CD8-positive, alpha-beta memory T cell (primary cell): Measurements from ENCODE around the gene SPCS3. TPM values are rescaled to one million over a fixed set of nuclear protein-coding genes. Genes with fewer than 3 reads are reported as not detected.
"Not testable (repeated sequence)": the region's sequence is repeated elsewhere in the genome, so short reads cannot be mapped to it uniquely, and the experiment has no call there.

Experiments
- CTCF ChIA-PET: fragments of 350-600 bp; sonication (Branson Sonifier 250); formaldehyde crosslinking; loops from one replicate; lab custom pipeline; 2021; ENCODE audit warnings: antibody characterized with exemption; lab: Charles Lee
- POLR2A ChIA-PET: fragments of 350-600 bp; sonication (Branson Sonifier 250); formaldehyde crosslinking; loops from one replicate; lab custom pipeline; 2021; ENCODE audit warnings: antibody characterized with exemption; lab: Charles Lee
- DNase-seq, 5 donors: peaks; one replicate each; pipeline versions ENCODE4 v3.0.0 to v3.0.0-alpha.2; 2020 to 2022; ENCODE audit warnings: mixed read lengths in 1 of 5
- H3K27ac ChIP-seq: one replicate; pipeline ENCODE4 v1.7.0; 2013; ENCODE audit warnings: low read depth, mild to moderate bottlenecking, low read length, moderate library complexity
- H3K27me3 ChIP-seq: 2 replicates; pipeline ENCODE4 v1.7.0; 2013; ENCODE audit warnings: low read length, mild to moderate bottlenecking; ENCODE audit not compliant: insufficient read depth, poor library complexity, severe bottlenecking
- H3K36me3 ChIP-seq: 2 replicates; pipeline ENCODE4 v1.7.0; 2013; ENCODE audit warnings: mild to moderate bottlenecking, low read length, moderate library complexity; ENCODE audit not compliant: insufficient read depth
- H3K4me1 ChIP-seq: 2 replicates; pipeline ENCODE4 v1.7.0; 2013; ENCODE audit warnings: mild to moderate bottlenecking, low read length, moderate library complexity; ENCODE audit not compliant: insufficient read depth
- H3K4me3 ChIP-seq: 2 replicates; pipeline ENCODE4 v1.7.0; 2013; ENCODE audit warnings: mild to moderate bottlenecking, low read length
- H3K9me3 ChIP-seq: 2 replicates; pipeline ENCODE4 v1.7.0; 2013; ENCODE audit warnings: mild to moderate bottlenecking, low read length
- H3K27ac Mint-ChIP-seq, 8 donors: one replicate each; pipeline ENCODE4 v1.8.0; 2020 to 2021; ENCODE audit warnings: mixed read lengths in 8 of 8, mild to moderate bottlenecking in 6 of 8, inconsistent platforms in 3 of 8, moderate library complexity in 3 of 8
- H3K27me3 Mint-ChIP-seq, 2 donors: one replicate each; pipeline ENCODE4 v1.8.0; 2020 to 2021; ENCODE audit warnings: mixed read lengths in 2 of 2, mild to moderate bottlenecking in 1 of 2, moderate library complexity in 1 of 2
- H3K36me3 Mint-ChIP-seq, 3 donors: one replicate each; pipeline ENCODE4 v1.8.0; 2020 to 2021; ENCODE audit warnings: mixed read lengths in 3 of 3, inconsistent platforms in 1 of 3, mild to moderate bottlenecking in 1 of 3
- H3K4me1 Mint-ChIP-seq, 3 donors: one replicate each; pipeline ENCODE4 v1.8.0; 2020 to 2021; ENCODE audit warnings: mixed read lengths in 3 of 3, inconsistent platforms in 1 of 3, mild to moderate bottlenecking in 1 of 3
- H3K4me3 Mint-ChIP-seq, 7 donors: one replicate each; pipeline ENCODE4 v1.8.0; 2020 to 2021; ENCODE audit warnings: mixed read lengths in 7 of 7, mild to moderate bottlenecking in 6 of 7, moderate library complexity in 4 of 7, inconsistent platforms in 2 of 7
- H3K9me3 Mint-ChIP-seq, 5 donors: one replicate each; pipeline ENCODE4 v1.8.0; 2020 to 2022; ENCODE audit warnings: mixed read lengths in 5 of 5, mild to moderate bottlenecking in 3 of 5, moderate library complexity in 2 of 5, inconsistent platforms in 1 of 5
- polyA plus RNA-seq: library from polyadenylated mRNA; unstranded; fragments of 300-500 nt; fragmentation: Illumina TruSeq; gene quantifications from one replicate; pipeline ENCODE4 v1.2.3, GENCODE V29; 2021
- total RNA-seq, 2 experiments: library from RNA; stranded (reverse); gene quantifications; one replicate each; pipeline ENCODE4 v1.2.3, GENCODE V29; 2021

Gene SPCS3
- total and polyA plus RNA-seq, 3 experiments from 2014 or later, result 58.8 to 180 (median 169) TPM

- peak overlapping the region; percentile 85 to 99 (median 97) for H3K27ac Mint-ChIP-seq
- H3K4me3 Mint-ChIP-seq, result peak overlapping the region; percentile 87 to 98 (median 91)
- Histone ChIP-seq H3K4me1 (peaks cover 47% of the 10 kb centered on the region), H3K9me3 (no peaks in the 10 kb centered on the region), H3K36me3 (no peaks in the 10 kb centered on the region), H3K4me3 (peak overlapping the region; percentile 86), H3K27ac (peak overlapping the region; percentile 95), H3K27me3 (no peaks in the 10 kb centered on the region)
- no peaks in the 10 kb centered on the region for H3K27me3 Mint-ChIP-seq
- ChIA-PET POLR2A (no interaction called here), CTCF (no interaction called here)
- peaks cover 57 to 74% (median 70%) of the 10 kb centered on the region in 3 donors for H3K4me1 Mint-ChIP-seq
- DNase-seq, result no peak
- H3K9me3 Mint-ChIP-seq, result no peaks in the 10 kb centered on the region
- H3K36me3 Mint-ChIP-seq, result peaks cover 0 to 23% (median 2%) of the 10 kb centered on the region in 3 donors
Observed at GRCh38 chr4:176321589-176321988, 1.8 kb downstream of the SPCS3 start.

DNA sequence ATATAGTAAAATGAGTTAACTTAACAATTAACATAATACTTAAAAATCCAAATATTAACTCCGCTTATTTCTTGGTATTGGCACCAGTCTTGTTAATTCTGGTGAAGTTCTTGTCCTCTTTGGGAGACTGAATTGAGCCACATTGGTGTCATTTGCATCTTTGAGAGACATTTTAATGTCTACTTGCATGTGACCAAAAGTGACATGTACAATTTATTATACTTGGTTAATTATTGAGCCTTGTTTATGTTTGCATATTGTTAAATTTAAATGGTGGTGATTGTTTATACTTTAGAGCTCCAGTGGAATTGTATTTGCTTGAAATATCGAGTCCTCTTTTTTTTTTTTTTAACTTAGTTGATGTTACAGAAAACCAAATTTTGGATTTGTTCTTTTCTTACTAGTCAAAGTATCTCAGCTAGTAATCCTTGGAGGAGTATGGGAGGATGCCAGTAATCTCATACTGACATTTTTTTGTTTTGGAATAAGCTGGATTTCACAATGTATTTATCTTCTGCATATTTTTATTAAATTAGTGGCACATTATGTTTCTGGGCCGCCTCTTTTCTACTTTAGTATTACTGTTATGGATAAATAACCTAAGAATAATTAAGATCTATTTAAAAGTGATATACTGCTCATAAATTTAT is 3.9 kb downstream of the SPCS3 start:
- Mint-ChIP-seq H3K27ac (peak overlapping the region in 6 of 8 donors; percentile 70 to 99 (median 94)), H3K27me3 (no peaks in the 10 kb centered on the region), H3K36me3 (peaks cover 3 to 42% (median 7%) of the 10 kb centered on the region in 3 donors), H3K4me1 (peaks cover 69 to 83% (median 75%) of the 10 kb centered on the region in 3 donors), H3K9me3 (no peaks in the 10 kb centered on the region), H3K4me3 (peak overlapping the region; percentile 16 to 91 (median 60))
- no peak overlapping the region for H3K27ac ChIP-seq
- no peak for DNase-seq
- CTCF ChIA-PET, result interaction anchor here (1.4 kb wide), 1 partner anchor 128 kb away, joined by 3 read pairs; the partner anchor contains the start of gene SPATA4
- H3K4me1 ChIP-seq, result peaks cover 47% of the 10 kb centered on the region
- H3K9me3 ChIP-seq, result no peaks in the 10 kb centered on the region
- POLR2A ChIA-PET, result no interaction called here
- peaks cover 4% of the 10 kb centered on the region for H3K36me3 ChIP-seq
- H3K27me3 ChIP-seq, result no peaks in the 10 kb centered on the region
- no peak overlapping the region for H3K4me3 ChIP-seq

- H3K27ac ChIP-seq, POLR2A ChIA-PET, H3K9me3 Mint-ChIP-seq, H3K27me3 Mint-ChIP-seq, H3K4me3 ChIP-seq, DNase-seq, H3K36me3 ChIP-seq, H3K27me3 ChIP-seq, H3K9me3 ChIP-seq: not testable (repeated sequence)
- Mint-ChIP-seq H3K4me1 (peaks cover 65 to 81% (median 66%) of the 10 kb centered on the region in 3 donors), H3K27ac (peak overlapping the region in 5 of 8 donors; percentile 26 to 78 (median 63)), H3K36me3 (peaks cover 3 to 44% (median 7%) of the 10 kb centered on the region in 3 donors), H3K4me3 (peak overlapping the region in 6 of 7 donors; percentile 35 to 69 (median 48))
- peaks cover 39% of the 10 kb centered on the region for H3K4me1 ChIP-seq
- CTCF ChIA-PET, result interaction anchor here (1.3 to 2.2 kb wide), 3 partner anchors 16 to 129 kb away, joined by 3 to 10 read pairs (median 3); partner anchors contain the start of gene SPATA4
Observed at GRCh38 chr4:176324876-176325275, 5.1 kb downstream of the SPCS3 start.

- H3K4me1 Mint-ChIP-seq, result peaks cover 29 to 58% (median 35%) of the 10 kb centered on the region in 3 donors
- Histone ChIP-seq H3K4me3 (no peak overlapping the region), H3K4me1 (peaks cover 6% of the 10 kb centered on the region), H3K27ac (no peak overlapping the region), H3K9me3 (no peaks in the 10 kb centered on the region), H3K27me3 (no peaks in the 10 kb centered on the region), H3K36me3 (peaks cover 5% of the 10 kb centered on the region)
- H3K36me3 Mint-ChIP-seq, result peaks cover 0 to 51% (median 20%) of the 10 kb centered on the region in 3 donors
- no peaks in the 10 kb centered on the region for H3K9me3 Mint-ChIP-seq
- CTCF ChIA-PET, result interaction anchor here (0.6 to 1.6 kb wide), 2 partner anchors 7 to 10 kb away, joined by 3 to 5 read pairs; no protein-coding TSS in a partner anchor
- no peaks in the 10 kb centered on the region for H3K27me3 Mint-ChIP-seq
- peak overlapping the region in 1 of 7 donors; percentile 26 for H3K4me3 Mint-ChIP-seq
- POLR2A ChIA-PET, result no interaction called here
- DNase-seq, result no peak
- H3K27ac Mint-ChIP-seq, result peak overlapping the region in 4 of 8 donors; percentile 47 to 88 (median 74)
Observed at GRCh38 chr4:176333076-176333475, 13.3 kb downstream of the SPCS3 start.

GRCh38 chr4:176334066-176334465 is 14.3 kb downstream of the SPCS3 start:
- Histone ChIP-seq H3K27ac (no peak overlapping the region), H3K27me3 (no peaks in the 10 kb centered on the region), H3K36me3 (no peaks in the 10 kb centered on the region), H3K9me3 (no peaks in the 10 kb centered on the region), H3K4me1 (peaks cover 6% of the 10 kb centered on the region), H3K4me3 (no peak overlapping the region)
- no peaks in the 10 kb centered on the region for H3K9me3 Mint-ChIP-seq
- DNase-seq, result no peak
- H3K27me3 Mint-ChIP-seq, result no peaks in the 10 kb centered on the region
- no peak overlapping the region for H3K4me3 Mint-ChIP-seq
- peaks cover 0 to 46% (median 20%) of the 10 kb centered on the region in 3 donors for H3K36me3 Mint-ChIP-seq
- CTCF ChIA-PET, result no interaction called here
- POLR2A ChIA-PET, result no interaction called here
- H3K27ac Mint-ChIP-seq, result no peak overlapping the region
- H3K4me1 Mint-ChIP-seq, result peaks cover 27 to 50% (median 35%) of the 10 kb centered on the region in 3 donors

DNA sequence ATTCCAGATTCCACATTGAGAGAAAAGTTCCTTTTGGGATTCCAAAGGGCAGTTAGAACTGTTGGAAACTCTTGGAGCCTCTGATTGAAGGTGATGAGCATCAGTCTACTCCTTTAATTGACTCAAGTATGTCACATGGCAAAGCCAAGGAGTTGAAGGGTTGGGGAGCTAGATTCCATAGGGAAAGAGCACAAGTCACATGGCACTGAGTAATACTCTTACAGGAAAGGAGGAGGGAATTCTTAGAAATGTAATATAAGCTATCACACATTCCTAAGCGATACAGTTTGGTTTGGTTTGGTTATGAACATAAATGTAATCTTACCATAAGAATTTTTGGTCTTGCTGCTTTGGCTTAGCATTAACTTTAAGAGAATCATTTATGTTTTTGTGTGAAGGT is 15.7 kb downstream of the SPCS3 start:
- H3K4me3 Mint-ChIP-seq, result no peak overlapping the region

DNA sequence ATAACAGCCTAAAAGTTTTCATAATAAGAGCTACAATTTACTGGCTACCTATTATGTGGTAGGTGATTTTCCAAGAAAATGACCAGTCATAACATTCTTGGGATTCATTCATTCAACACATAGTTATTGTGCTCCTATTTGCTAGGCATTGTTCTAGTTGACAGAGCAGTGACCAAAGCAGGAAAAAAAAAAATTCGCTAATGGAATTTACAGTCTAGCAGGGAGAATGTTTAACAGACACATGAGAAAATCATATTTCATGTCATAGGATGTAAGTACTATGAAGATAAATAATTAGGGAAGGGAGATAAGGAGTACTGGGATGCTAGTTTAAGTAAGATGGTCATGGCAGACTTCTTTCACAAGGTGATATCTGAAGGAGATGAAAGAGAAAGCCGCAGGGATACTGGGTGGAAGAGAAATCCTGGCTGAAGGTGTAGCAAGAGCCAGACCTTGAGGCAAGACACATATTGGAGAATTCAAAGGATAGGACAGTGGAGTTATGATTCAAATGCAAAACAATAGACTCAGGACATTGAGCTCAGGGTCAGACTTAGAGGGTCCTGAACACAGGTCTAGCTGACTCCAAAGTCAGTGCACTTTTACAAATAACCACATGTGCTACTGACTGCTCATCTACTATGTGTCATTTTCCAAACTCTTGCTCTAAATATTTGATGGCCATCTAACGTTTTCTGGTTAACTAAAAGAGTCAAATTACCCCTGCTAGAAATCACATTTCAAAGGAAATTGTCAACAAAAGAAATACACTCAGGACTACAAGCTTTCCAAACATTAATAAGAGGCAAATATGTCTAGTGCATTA is 20.4 kb downstream of the SPCS3 start:
- peak overlapping the region in 2 of 8 donors; percentile 23 to 25 for H3K27ac Mint-ChIP-seq

More for the DNA sequence above, 15.7 kb downstream of the SPCS3 start:
- peaks cover 27 to 46% (median 42%) of the 10 kb centered on the region in 3 donors for H3K4me1 Mint-ChIP-seq
- Histone ChIP-seq H3K4me1 (peaks cover 6% of the 10 kb centered on the region), H3K27me3 (no peaks in the 10 kb centered on the region), H3K9me3 (no peaks in the 10 kb centered on the region), H3K27ac (no peak overlapping the region), H3K4me3 (no peak overlapping the region), H3K36me3 (no peaks in the 10 kb centered on the region)
- DNase-seq, result no peak
- peak overlapping the region in 3 of 8 donors; percentile 10 to 59 (median 48) for H3K27ac Mint-ChIP-seq
- POLR2A ChIA-PET, result no interaction called here
- H3K9me3 Mint-ChIP-seq, result no peaks in the 10 kb centered on the region
- peaks cover 0 to 34% (median 20%) of the 10 kb centered on the region in 3 donors for H3K36me3 Mint-ChIP-seq
- H3K27me3 Mint-ChIP-seq, result no peaks in the 10 kb centered on the region
- CTCF ChIA-PET, result no interaction called here

More for the DNA sequence above, 20.4 kb downstream of the SPCS3 start:
- POLR2A ChIA-PET, result no interaction called here
- Mint-ChIP-seq H3K4me1 (peaks cover 13 to 30% (median 28%) of the 10 kb centered on the region in 3 donors), H3K27me3 (no peaks in the 10 kb centered on the region), H3K9me3 (peaks cover 7 to 15% (median 12%) of the 10 kb centered on the region in 5 donors), H3K36me3 (peaks cover 9 to 17% (median 15%) of the 10 kb centered on the region in 3 donors), H3K4me3 (no peak overlapping the region)
- CTCF ChIA-PET, result interaction anchor here (0.8 to 1.9 kb wide), 7 partner anchors 8 to 392 kb away, joined by 3 to 10 read pairs (median 4); no protein-coding TSS in a partner anchor
- Histone ChIP-seq H3K9me3 (peaks cover 20% of the 10 kb centered on the region), H3K27ac (no peak overlapping the region), H3K36me3 (no peaks in the 10 kb centered on the region), H3K27me3 (no peaks in the 10 kb centered on the region), H3K4me3 (no peak overlapping the region), H3K4me1 (no peaks in the 10 kb centered on the region)
- no peak for DNase-seq
